ENCODE measurements around the gene BIN1.

BIN1 gene

GRCh38 chr2:127088706-127089105 is 18.2 kb downstream of the BIN1 start:
- no peak for DNase-seq

GRCh38 chr2:127087791-127088495 is 19.0 kb downstream of the BIN1 start:
- no peak for DNase-seq

- DNase-seq = no peak
These were observed 19.8 kb downstream of the BIN1 start for GRCh38 chr2:127086990-127087790.

GRCh38 chr2:127085317-127085681 is 21.7 kb downstream of the BIN1 start:
- DNase-seq = no peak

GRCh38 chr2:127084611-127085316 is 22.2 kb downstream of the BIN1 start:
- DNase-seq = no peak

- DNase-seq = no peak
These were observed 23.0 kb downstream of the BIN1 start for GRCh38 chr2:127083819-127084503.

GRCh38 chr2:127082974-127083373 is 24.0 kb downstream of the BIN1 start:
- DNase-seq = no peak

GRCh38 chr2:127081826-127082633 is 24.9 kb downstream of the BIN1 start:
- no peak for DNase-seq

GRCh38 chr2:127080938-127081755 is 25.8 kb downstream of the BIN1 start:
- no peak for DNase-seq

GRCh38 chr2:127080226-127080937 is 26.6 kb downstream of the BIN1 start:
- no peak for DNase-seq

- no peak for DNase-seq
These were observed 27.5 kb downstream of the BIN1 start for GRCh38 chr2:127079358-127079920.

- DNase-seq = no peak
These were observed 28.2 kb downstream of the BIN1 start for GRCh38 chr2:127078666-127079270.

GRCh38 chr2:127078028-127078427 is 28.9 kb downstream of the BIN1 start:
- DNase-seq = no peak

GRCh38 chr2:127076924-127077323 is 30.0 kb downstream of the BIN1 start:
- no peak for DNase-seq

GRCh38 chr2:127076290-127076689 is 30.7 kb downstream of the BIN1 start:
- no peak for DNase-seq

GRCh38 chr2:127075821-127076220 is 31.1 kb downstream of the BIN1 start:
- DNase-seq = no peak

GRCh38 chr2:127074936-127075335 is 32.0 kb downstream of the BIN1 start:
- DNase-seq = no peak

GRCh38 chr2:127074358-127074757 is 32.6 kb downstream of the BIN1 start:
- DNase-seq = no peak

GRCh38 chr2:127072970-127073369 is 34.0 kb downstream of the BIN1 start:
- DNase-seq = no peak

- no peak for DNase-seq
These were observed 34.6 kb downstream of the BIN1 start for GRCh38 chr2:127072396-127072795.
